Esophagus muscularis mucosa (tissue), 4 donors: ENCODE results near the gene DHX35. TPM values are rescaled to one million over a fixed set of nuclear protein-coding genes. Genes with fewer than 3 reads are reported as not detected.
A peak's percentile ranks its signal among the peaks of the same experiment; 100 is the strongest.

Experiments
- DNase-seq: peaks from one replicate; pipeline ENCODE4 v3.0.0-alpha.2; 2017; ENCODE audit errors: extremely low spot score
- H3K27ac ChIP-seq, 4 donors: fragments of 200-600 bp; sonication (generic); replicated peaks in 1 of 4; 1 replicate in 3 of 4; 2 replicates in 1 of 4; pipeline ENCODE4 v1.5.1; 2016 to 2019; ENCODE audit warnings: mild to moderate bottlenecking in 1 of 4
- H3K27me3 ChIP-seq, 4 donors: fragments of 200-600 bp; sonication (generic); one replicate each; pipeline versions ENCODE4 v1.5.1 to v1.6.0; 2016 to 2019
- H3K36me3 ChIP-seq, 4 donors: fragments of 200-600 bp; sonication (generic); one replicate each; pipeline ENCODE4 v1.5.1; 2016 to 2019
- H3K4me1 ChIP-seq, 4 donors: fragments of 200-600 bp; sonication (generic); one replicate each; pipeline ENCODE4 v1.5.1; 2016 to 2019
- H3K4me3 ChIP-seq, 4 donors: fragments of 200-600 bp; sonication (generic); 1 replicate in 2 of 4; 2 replicates in 2 of 4; pipeline ENCODE4 v1.5.1; 2016 to 2019; ENCODE audit warnings: mild to moderate bottlenecking in 4 of 4, moderate library complexity in 1 of 4
- H3K9me3 ChIP-seq, 4 donors: fragments of 200-600 bp; sonication (generic); 1 replicate in 3 of 4; 2 replicates in 1 of 4; pipeline ENCODE4 v1.5.1; 2016 to 2019
- EP300 ChIP-seq: sonication (generic); formaldehyde crosslinking; IDR thresholded peaks from one replicate; pipeline ENCODE4 v1.6.1; 2017; ENCODE audit warnings: antibody characterized with exemption
- POLR2A ChIP-seq: fragments of 450-650 bp; IDR thresholded peaks from one replicate; pipeline ENCODE4 v1.6.1; 2017; ENCODE audit warnings: antibody characterized with exemption, moderate library complexity, mild to moderate bottlenecking, low read depth
- POLR2AphosphoS5 ChIP-seq, 2 donors: sonication (generic); formaldehyde crosslinking; IDR thresholded peaks; one replicate each; pipeline ENCODE4 v1.6.1; 2017; ENCODE audit warnings: antibody characterized with exemption in 2 of 2
- WGBS: methylation state at CpG from one replicate; pipeline ENCODE4 v1.1.5; 2018; 5-methylcytosine and 5-hydroxymethylcytosine counted together
- intact Hi-C: fragments of 100-400 bp; cut with DNase I; formaldehyde crosslinking; loops from one replicate; pipeline ENCODE4 v1.15.1; 2023
- small RNA-seq, 3 donors: library from RNA; depleted of rRNA; stranded (forward); fragments of <200 nt; gene quantifications; one replicate each; pipeline ENCODE3, GENCODE V24; 2016
- total RNA-seq, 4 donors: library from RNA; depleted of rRNA; stranded (reverse); fragments of >200 nt; gene quantifications; one replicate each; pipeline versions ENCODE4 v1.1.0 to v1.2.1, GENCODE V29; 2016
- TF ChIP-seq, protein P1 (sequence below), 3 experiments: fragments of 200-600 bp in 2 of 3; fragments of 450-650 bp in 1 of 3; sonication (generic) in 2 of 3; IDR thresholded peaks; one replicate each; pipeline ENCODE4 v1.5.1; 2017 to 2019; ENCODE audit warnings: antibody characterized with exemption in 3 of 3, mild to moderate bottlenecking in 2 of 3, moderate library complexity in 1 of 3

The DHX35 gene
- total RNA-seq, 4 donors from 2014 or later = 19.7 to 31.7 (median 24.5) TPM

DNA sequence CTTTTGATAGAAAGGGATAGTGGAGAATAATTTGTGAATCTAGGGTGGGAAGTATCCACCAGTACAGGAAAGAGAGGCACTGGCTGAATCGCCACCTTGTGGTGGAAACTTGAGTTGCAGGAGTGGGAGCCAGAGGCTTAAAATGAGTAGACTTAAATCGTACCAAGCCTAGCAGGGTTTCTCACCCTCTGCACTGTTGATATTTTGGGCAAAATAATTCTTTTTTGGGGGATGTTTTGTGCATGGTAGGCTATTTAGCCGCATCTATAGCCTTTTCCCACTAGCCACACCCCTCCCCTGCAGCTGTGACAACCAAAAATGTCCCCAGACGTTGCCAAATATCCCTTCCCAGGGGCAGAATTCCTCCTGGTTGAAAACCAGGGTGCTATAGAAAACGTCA, 119.1 kb downstream of the DHX35 start:
- H3K4me3 ChIP-seq = no peak overlapping the region
- H3K27me3 ChIP-seq = peaks cover 0 to 53% (median 4%) of the 10 kb centered on the region in 4 donors
- DNase-seq = peak; percentile 95
- no peaks in the 10 kb centered on the region for H3K36me3 ChIP-seq
- peak in 1 of 2 donors; percentile 17 for TF ChIP-seq POLR2AphosphoS5 (IDR thresholded peaks at IDR 0.05)
- no peak for TF ChIP-seq EP300
- TF ChIP-seq, protein P1, sequence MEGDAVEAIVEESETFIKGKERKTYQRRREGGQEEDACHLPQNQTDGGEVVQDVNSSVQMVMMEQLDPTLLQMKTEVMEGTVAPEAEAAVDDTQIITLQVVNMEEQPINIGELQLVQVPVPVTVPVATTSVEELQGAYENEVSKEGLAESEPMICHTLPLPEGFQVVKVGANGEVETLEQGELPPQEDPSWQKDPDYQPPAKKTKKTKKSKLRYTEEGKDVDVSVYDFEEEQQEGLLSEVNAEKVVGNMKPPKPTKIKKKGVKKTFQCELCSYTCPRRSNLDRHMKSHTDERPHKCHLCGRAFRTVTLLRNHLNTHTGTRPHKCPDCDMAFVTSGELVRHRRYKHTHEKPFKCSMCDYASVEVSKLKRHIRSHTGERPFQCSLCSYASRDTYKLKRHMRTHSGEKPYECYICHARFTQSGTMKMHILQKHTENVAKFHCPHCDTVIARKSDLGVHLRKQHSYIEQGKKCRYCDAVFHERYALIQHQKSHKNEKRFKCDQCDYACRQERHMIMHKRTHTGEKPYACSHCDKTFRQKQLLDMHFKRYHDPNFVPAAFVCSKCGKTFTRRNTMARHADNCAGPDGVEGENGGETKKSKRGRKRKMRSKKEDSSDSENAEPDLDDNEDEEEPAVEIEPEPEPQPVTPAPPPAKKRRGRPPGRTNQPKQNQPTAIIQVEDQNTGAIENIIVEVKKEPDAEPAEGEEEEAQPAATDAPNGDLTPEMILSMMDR (IDR thresholded peaks at IDR 0.05) = peak; percentile 85 to 97 (median 91)
- H3K9me3 ChIP-seq = no peaks in the 10 kb centered on the region
- H3K27ac ChIP-seq = no peak overlapping the region
- WGBS = 14% methylated on average over 4 of the region's 5 CpGs
- H3K4me1 ChIP-seq = no peaks in the 10 kb centered on the region
- intact Hi-C loops = loop anchor here (1.0 to 10.0 kb wide), 2 partner anchors 31 to 156 kb away; partner anchors contain the start of gene FAM83D

DNA sequence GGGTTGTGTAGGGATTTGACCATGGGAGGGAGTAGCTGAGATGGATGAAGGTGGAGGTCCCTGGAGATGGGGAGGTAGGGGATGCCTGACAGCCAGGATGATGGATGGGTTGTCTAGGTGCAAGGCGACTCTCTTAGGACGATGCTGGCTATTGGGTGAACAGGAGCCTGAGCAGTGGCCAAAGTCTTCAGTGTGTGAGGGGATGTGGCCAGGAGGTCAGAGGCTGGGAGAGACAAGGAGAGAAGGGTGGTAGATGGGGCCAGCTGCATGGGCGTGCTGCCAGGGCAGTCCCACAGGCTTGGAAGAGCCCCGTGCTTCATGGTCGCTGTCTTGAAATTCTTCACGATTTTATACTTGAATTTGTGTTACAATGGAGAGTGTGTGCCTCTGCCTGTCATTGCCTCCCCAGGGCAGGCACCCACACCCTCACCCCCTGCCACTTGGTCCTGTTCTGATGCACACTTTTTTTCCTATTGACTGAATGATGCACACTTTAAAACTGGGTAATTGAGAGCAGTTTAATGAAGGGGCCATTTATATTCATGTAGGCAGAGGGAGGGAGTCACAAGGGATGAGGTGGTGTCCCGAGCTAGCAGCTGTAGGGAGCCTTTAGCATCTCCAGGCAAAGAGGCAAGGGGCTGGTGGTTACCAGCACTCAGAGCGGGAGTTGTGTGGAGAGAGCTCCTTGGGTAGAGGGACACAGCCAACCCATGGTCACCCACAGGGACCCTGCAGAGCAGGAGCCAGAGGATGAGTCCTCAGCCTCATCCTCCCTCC, 120.7 kb downstream of the DHX35 start:
- Histone ChIP-seq H3K4me3 (no peak overlapping the region), H3K27me3 (peaks cover 0 to 39% (median 4%) of the 10 kb centered on the region in 4 donors), H3K4me1 (no peaks in the 10 kb centered on the region), H3K9me3 (no peaks in the 10 kb centered on the region), H3K27ac (no peak overlapping the region), H3K36me3 (no peaks in the 10 kb centered on the region)
- DNase-seq = no peak
- intact Hi-C loops = loop anchor here (10.0 kb wide), 1 partner anchor 158 kb away; the partner anchor contains the start of gene FAM83D
- TF ChIP-seq, protein P1 (IDR thresholded peaks at IDR 0.05) = no peak
- TF ChIP-seq POLR2AphosphoS5 (IDR thresholded peaks at IDR 0.05) (no peak), POLR2A (no peak), EP300 (no peak)
- 56% methylated on average over 8 of the region's 8 CpGs for WGBS

DNA sequence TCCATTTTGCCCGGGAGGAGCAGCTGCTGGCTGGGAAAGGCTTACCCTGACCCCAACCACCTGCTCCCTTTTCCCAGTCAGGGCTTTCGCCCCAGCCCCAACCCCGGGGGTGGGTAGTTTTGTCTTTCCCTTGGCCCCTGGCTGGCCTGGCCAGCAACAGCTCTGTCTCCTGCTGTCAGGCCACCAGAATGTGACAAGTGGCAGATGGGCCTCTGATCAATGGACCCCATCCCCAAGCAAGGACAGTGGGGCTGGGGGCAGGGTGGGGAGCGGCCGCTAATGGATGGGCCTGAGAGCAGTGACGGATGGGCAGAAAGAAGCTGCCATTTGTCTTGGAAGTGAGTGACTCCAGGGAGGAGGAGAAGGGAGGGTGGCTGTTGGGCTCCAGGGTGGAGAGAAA, 121.6 kb downstream of the DHX35 start:
- 45% methylated on average over 6 of the region's 6 CpGs for WGBS
- Histone ChIP-seq H3K4me3 (no peak overlapping the region), H3K4me1 (no peaks in the 10 kb centered on the region), H3K36me3 (no peaks in the 10 kb centered on the region), H3K27me3 (peaks cover 0 to 32% (median 4%) of the 10 kb centered on the region in 4 donors), H3K27ac (no peak overlapping the region), H3K9me3 (no peaks in the 10 kb centered on the region)
- intact Hi-C loops = loop anchor here (10.0 kb wide), 1 partner anchor 159 kb away; the partner anchor contains the start of gene FAM83D
- DNase-seq = no peak
- TF ChIP-seq EP300 (no peak), POLR2AphosphoS5 (IDR thresholded peaks at IDR 0.05) (no peak), POLR2A (no peak)

DNA sequence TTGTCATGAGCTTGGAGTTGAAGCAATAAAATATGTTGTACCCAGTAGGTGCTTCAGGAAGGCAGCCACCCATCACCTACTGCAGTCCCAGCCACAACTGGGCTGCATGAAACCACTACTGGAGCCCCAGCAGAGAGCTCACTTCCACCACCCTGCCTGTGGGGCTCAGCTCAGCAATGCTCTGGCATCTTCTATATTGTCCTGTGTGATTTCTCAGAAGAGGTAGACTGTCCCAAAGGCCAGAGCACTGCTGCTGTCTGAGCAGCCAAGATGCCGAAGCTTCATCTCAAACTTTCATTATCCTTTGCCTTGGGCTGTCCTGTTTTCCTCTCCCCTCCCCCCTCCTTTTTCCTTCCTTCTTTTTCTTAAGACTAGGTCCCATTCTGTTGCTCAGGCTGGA, 126.9 kb downstream of the DHX35 start:
- H3K9me3 ChIP-seq = no peaks in the 10 kb centered on the region
- no peak for DNase-seq
- H3K4me3 ChIP-seq = no peak overlapping the region
- H3K27ac ChIP-seq = no peak overlapping the region
- intact Hi-C loops = loop anchor here (10.0 kb wide), 1 partner anchor 164 kb away; the partner anchor contains the start of gene FAM83D
- no peaks in the 10 kb centered on the region for H3K36me3 ChIP-seq
- H3K27me3 ChIP-seq = peaks cover 0 to 6% (median under 1%) of the 10 kb centered on the region in 4 donors
- no peaks in the 10 kb centered on the region for H3K4me1 ChIP-seq
- WGBS = 40% methylated on average over 1 of the region's 1 CpG
- no peak for TF ChIP-seq POLR2A
- TF ChIP-seq EP300 = no peak
- TF ChIP-seq POLR2AphosphoS5 (IDR thresholded peaks at IDR 0.05) = no peak
- TF ChIP-seq, protein P1 (IDR thresholded peaks at IDR 0.05) = no peak

Small RNAs within 50 kb of the gene (small RNA-seq; reads per million reads assigned to genes)
- 0 reads per million in 3 donors for gene AL023803.1

Other genes with a start within 250 kb of the DHX35 start
- not detected for gene SLC32A1, start 237.9 kb upstream of the DHX35 start, total RNA-seq
- gene ACTR5, start 213.9 kb upstream of the DHX35 start, total RNA-seq = 1 to 10 TPM; 5.8 to 9.8 (median 8.6) TPM
- gene PPP1R16B, start 156.6 kb upstream of the DHX35 start, total RNA-seq = 10 to 100 TPM in 1 of 4 donors, 1 to 10 TPM in 3; 3.7 to 12.1 (median 6.8) TPM
- gene FAM83D, start 35.9 kb upstream of the DHX35 start, total RNA-seq = 100 to 1,000 TPM in 3 of 4 donors, 10 to 100 TPM in 1; 93.9 to 311 (median 211) TPM